ENCODE measurements around the gene GUCA1A.
"Not testable (repeated sequence)": the region's sequence is repeated elsewhere in the genome, so short reads cannot be mapped to it uniquely, and the experiment has no call there.

GRCh38 chr6:42192385-42192784 lies 19.2 kb downstream of the GUCA1A start:
- TF ChIP-seq CTCF (conservative IDR thresholded peaks at IDR 0.05; ENCODE audit: low read depth, low read length); EZH2 (IDR thresholded peaks at IDR 0.05; ENCODE audit: low read length, unreplicated experiment); EZH2phosphoT487 (IDR thresholded peaks at IDR 0.05; ENCODE audit: borderline replicate concordance, low read length): not testable (repeated sequence)
